H9 (cell line): ENCODE measurements around the gene COTL1. TPM values are rescaled to one million over a fixed set of nuclear protein-coding genes. Genes with fewer than 3 reads are reported as not detected.

ENCODE experiments used
- DNase-seq: peaks from one replicate; pipeline ENCODE4 v3.0.0-alpha.2; 2017
- H2AFZ ChIP-seq: one replicate; pipeline ENCODE4 v1.6.1; 2013; ENCODE audit warnings: mild to moderate bottlenecking, low read length, control low read depth, moderate library complexity
- H2AK5ac ChIP-seq: 2 replicates; pipeline ENCODE4 v1.6.1; 2013; ENCODE audit warnings: low read length, control low read depth, mixed read lengths; ENCODE audit not compliant: insufficient read length
- H2BK120ac ChIP-seq: one replicate; pipeline ENCODE4 v1.6.1; 2013; ENCODE audit warnings: low read depth, mild to moderate bottlenecking, low read length, control low read depth, inconsistent platforms; ENCODE audit not compliant: poor library complexity, severe bottlenecking
- H2BK12ac ChIP-seq: 2 replicates; pipeline ENCODE4 v1.6.1; 2013; ENCODE audit warnings: low read length, control low read depth, mixed read lengths, low read depth; ENCODE audit not compliant: insufficient read length
- H2BK15ac ChIP-seq: 2 replicates; pipeline ENCODE4 v1.6.1; 2013; ENCODE audit warnings: low read depth, low read length, control low read depth
- H2BK20ac ChIP-seq: one replicate; pipeline ENCODE4 v1.6.1; 2013; ENCODE audit warnings: low read depth, mild to moderate bottlenecking, low read length, control low read depth, inconsistent platforms; ENCODE audit not compliant: poor library complexity, severe bottlenecking
- H2BK5ac ChIP-seq: 2 replicates; pipeline ENCODE4 v1.6.1; 2013; ENCODE audit warnings: low read length, control low read depth, mixed read lengths; ENCODE audit not compliant: insufficient read length
- H3K14ac ChIP-seq: 2 replicates; pipeline ENCODE4 v1.6.1; 2013; ENCODE audit warnings: low read length, control low read depth; ENCODE audit not compliant: insufficient read depth
- H3K18ac ChIP-seq: 2 replicates; pipeline ENCODE4 v1.6.1; 2013; ENCODE audit warnings: low read depth, mild to moderate bottlenecking, mixed read lengths, low read length, control low read depth; ENCODE audit not compliant: insufficient read length
- H3K23ac ChIP-seq: 2 replicates; pipeline ENCODE4 v1.6.1; 2013; ENCODE audit warnings: low read length, control low read depth, mixed read lengths, low read depth; ENCODE audit not compliant: insufficient read length
- H3K23me2 ChIP-seq: 2 replicates; pipeline ENCODE4 v1.6.1; 2013; ENCODE audit warnings: low read depth, mild to moderate bottlenecking, mixed read lengths, low read length, control low read depth; ENCODE audit not compliant: insufficient read length, poor library complexity, severe bottlenecking
- H3K27ac ChIP-seq: 2 replicates; pipeline ENCODE4 v1.5.1; 2013; ENCODE audit warnings: low read length, control low read depth, mixed read lengths, low read depth; ENCODE audit not compliant: insufficient read length
- H3K27me3 ChIP-seq: 2 replicates; pipeline ENCODE4 v1.6.1; 2013; ENCODE audit warnings: low read length, control low read depth, inconsistent platforms; ENCODE audit not compliant: insufficient read depth
- H3K4ac ChIP-seq: 2 replicates; pipeline ENCODE4 v1.6.1; 2013; ENCODE audit warnings: low read depth, mild to moderate bottlenecking, control low read depth, inconsistent platforms, low read length, moderate library complexity
- H3K4me1 ChIP-seq: 2 replicates; pipeline ENCODE4 v1.6.1; 2013; ENCODE audit warnings: low read length, control low read depth, inconsistent platforms; ENCODE audit not compliant: insufficient read depth
- H3K4me2 ChIP-seq: 2 replicates; pipeline ENCODE4 v1.6.1; 2013; ENCODE audit warnings: low read length, control low read depth, mixed read lengths; ENCODE audit not compliant: insufficient read length, insufficient read depth
- H3K56ac ChIP-seq: 2 replicates; pipeline ENCODE4 v1.6.1; 2013; ENCODE audit warnings: low read depth, mild to moderate bottlenecking, mixed read lengths, low read length, control low read depth; ENCODE audit not compliant: insufficient read length
- H3K79me1 ChIP-seq: 2 replicates; pipeline ENCODE4 v1.6.1; 2013; ENCODE audit warnings: low read depth, mild to moderate bottlenecking, moderate library complexity, low read length, control low read depth, inconsistent platforms; ENCODE audit not compliant: insufficient read depth, poor library complexity, severe bottlenecking
- H3K79me2 ChIP-seq: 2 replicates; pipeline ENCODE4 v1.6.1; 2013; ENCODE audit warnings: low read length, control low read depth, inconsistent platforms; ENCODE audit not compliant: insufficient read depth
- H3K9ac ChIP-seq: 2 replicates; pipeline ENCODE4 v1.6.1; 2013; ENCODE audit warnings: low read length, control low read depth, mixed read lengths; ENCODE audit not compliant: insufficient read length; ENCODE audit errors: extremely low read depth
- H3K9me3 ChIP-seq: one replicate; pipeline ENCODE4 v1.6.1; 2013; ENCODE audit warnings: low read depth, low read length, inconsistent platforms; ENCODE audit not compliant: control insufficient read depth
- H3T11ph ChIP-seq: one replicate; pipeline ENCODE4 v1.6.1; 2013; ENCODE audit warnings: mild to moderate bottlenecking, low read length, control low read depth, inconsistent platforms
- H4K20me1 ChIP-seq: one replicate; pipeline ENCODE4 v1.6.1; 2013; ENCODE audit not compliant: control insufficient read depth, insufficient read length, insufficient read depth
- H4K5ac ChIP-seq: 2 replicates; pipeline ENCODE4 v1.6.1; 2013; ENCODE audit warnings: low read depth, mild to moderate bottlenecking, mixed read lengths, low read length, control low read depth; ENCODE audit not compliant: insufficient read length
- H4K8ac ChIP-seq: replicated peaks from 2 replicates; pipeline ENCODE4 v1.6.1; 2013; ENCODE audit warnings: low read length, control low read depth, mixed read lengths, low read depth; ENCODE audit not compliant: insufficient read length
- H4K91ac ChIP-seq: 2 replicates; pipeline ENCODE4 v1.6.1; 2013; ENCODE audit warnings: low read depth, mild to moderate bottlenecking, moderate library complexity, mixed read lengths, low read length, control low read depth; ENCODE audit not compliant: insufficient read length
- H3K27ac Mint-ChIP-seq, 3 experiments: 2 replicates in 2 of 3; 3 replicates in 1 of 3; pipeline ENCODE4 v1.8.0; 2020 to 2021; ENCODE audit warnings: mixed read lengths in 3 of 3, mild to moderate bottlenecking in 1 of 3, moderate library complexity in 1 of 3
- H3K27me3 Mint-ChIP-seq: 2 replicates; pipeline ENCODE4 v1.8.0; 2021; ENCODE audit warnings: low read depth, mild to moderate bottlenecking, moderate library complexity, mixed read lengths
- H3K36me3 Mint-ChIP-seq, 3 experiments: 2 replicates in 2 of 3; 3 replicates in 1 of 3; pipeline ENCODE4 v1.8.0; 2020 to 2021; ENCODE audit warnings: low read depth in 3 of 3, mixed read lengths in 3 of 3; ENCODE audit not compliant: insufficient read depth in 1 of 3
- H3K4me1 Mint-ChIP-seq, 2 experiments: 2 replicates each; pipeline ENCODE4 v1.8.0; 2020; ENCODE audit warnings: mixed read lengths in 2 of 2
- H3K4me3 Mint-ChIP-seq, 2 experiments: 2 replicates in 1 of 2; 3 replicates in 1 of 2; pipeline ENCODE4 v1.8.0; 2020 to 2021; ENCODE audit warnings: mild to moderate bottlenecking in 2 of 2, mixed read lengths in 2 of 2, moderate library complexity in 1 of 2
- H3K9me3 Mint-ChIP-seq, 2 experiments: 2 replicates in 1 of 2; 3 replicates in 1 of 2; pipeline ENCODE4 v1.8.0; 2020; ENCODE audit warnings: mild to moderate bottlenecking in 2 of 2, mixed read lengths in 2 of 2, moderate library complexity in 1 of 2
- WGBS: extraction: QIAGEN DNeasy Blood & Tissue Kit; methylation state at CpG from one replicate; pipeline ENCODE4 v1.1.7; 2013; ENCODE audit warnings: missing lambda C conversion rate, low lambda C conversion rate, mixed read lengths; ENCODE audit not compliant: insufficient read length; ENCODE audit errors: extremely low coverage; 5-methylcytosine and 5-hydroxymethylcytosine counted together
- total RNA-seq: library from RNA; stranded (reverse); gene quantifications from 2 replicates; pipeline ENCODE4 v1.2.1, GENCODE V29; 2021
- TF ChIP-seq, protein P1 (sequence below): fragments of 200-600 bp; sonication (generic); conservative IDR thresholded peaks from 3 replicates; pipeline ENCODE4 v1.8.0; 2021; ENCODE audit warnings: antibody characterized with exemption, mild to moderate bottlenecking

Gene COTL1
- total RNA-seq, 1 experiment from 2014 or later: 81.4 TPM

DNA sequence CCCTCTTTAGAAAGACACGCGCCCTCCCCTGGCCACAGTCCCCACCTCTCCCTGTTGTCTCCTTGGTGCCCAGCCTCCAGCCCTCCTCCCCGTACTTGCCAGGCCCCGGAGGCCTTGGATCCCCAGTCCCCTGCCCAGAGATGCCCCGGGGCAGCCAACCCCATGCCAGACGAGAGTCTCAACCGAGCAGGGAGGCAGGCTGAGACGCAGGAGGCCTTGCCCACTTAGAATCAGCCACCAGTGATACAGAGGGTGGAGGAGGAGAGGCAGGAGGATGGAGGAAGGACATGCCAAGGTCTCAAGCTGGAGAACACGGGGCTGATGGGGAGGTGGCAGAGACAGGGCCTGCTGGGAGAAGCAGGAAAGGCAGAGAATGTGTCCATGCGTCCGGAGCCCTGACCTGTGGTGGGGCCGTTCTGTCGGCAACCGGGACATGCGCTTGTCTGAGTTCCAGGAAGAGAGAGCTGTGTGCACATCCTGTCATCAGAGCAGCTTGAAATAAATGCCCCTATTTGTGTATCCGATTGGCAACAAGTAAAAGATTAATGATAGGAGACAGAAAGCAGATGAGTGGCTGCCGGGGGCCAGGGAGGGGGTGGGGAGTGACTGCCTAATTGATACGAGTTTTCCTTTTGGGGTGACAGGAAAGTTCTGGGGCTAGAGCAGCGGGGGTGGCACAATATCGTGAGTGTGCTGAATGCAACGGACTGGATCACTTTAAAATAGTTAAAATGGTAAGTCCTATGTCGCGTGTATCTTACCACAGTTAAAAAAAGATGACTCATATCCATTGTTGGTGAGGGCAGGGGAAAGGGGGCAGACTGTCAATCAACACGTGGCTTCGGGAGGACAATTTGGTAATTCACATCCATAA lies 68.7 kb downstream of the COTL1 start:
- Histone ChIP-seq H4K5ac (no peak overlapping the region), H3K27me3 (no peaks in the 10 kb centered on the region), H2BK12ac (no peak overlapping the region), H2BK5ac (no peak overlapping the region), H3K4ac (no peak overlapping the region), H2BK120ac (no peak overlapping the region), H4K20me1 (no peaks in the 10 kb centered on the region), H3K79me2 (no peaks in the 10 kb centered on the region), H3K9me3 (no peaks in the 10 kb centered on the region), H3T11ph (no peak overlapping the region), H4K91ac (no peak overlapping the region), H4K8ac (no peak overlapping the region), H3K27ac (no peak overlapping the region), H3K18ac (no peak overlapping the region), H3K4me1 (no peaks in the 10 kb centered on the region; the same call in 1 of the 2 replicates), H2AFZ (no peak overlapping the region), H3K56ac (no peak overlapping the region), H2BK20ac (no peak overlapping the region), H2AK5ac (no peak overlapping the region), H3K4me2 (no peak overlapping the region), H3K23me2 (no peaks in the 10 kb centered on the region), H3K9ac (no peak overlapping the region), H3K23ac (no peak overlapping the region), H3K79me1 (no peaks in the 10 kb centered on the region), H3K14ac (no peak overlapping the region), H2BK15ac (no peak overlapping the region)
- H3K27ac Mint-ChIP-seq: peak overlapping the region; percentile 28 to 45 (median 33); a peak in 3 of 7 replicates
- no peaks in the 10 kb centered on the region for H3K36me3 Mint-ChIP-seq
- DNase-seq: no peak
- no peaks in the 10 kb centered on the region for H3K9me3 Mint-ChIP-seq
- TF ChIP-seq, protein P1, sequence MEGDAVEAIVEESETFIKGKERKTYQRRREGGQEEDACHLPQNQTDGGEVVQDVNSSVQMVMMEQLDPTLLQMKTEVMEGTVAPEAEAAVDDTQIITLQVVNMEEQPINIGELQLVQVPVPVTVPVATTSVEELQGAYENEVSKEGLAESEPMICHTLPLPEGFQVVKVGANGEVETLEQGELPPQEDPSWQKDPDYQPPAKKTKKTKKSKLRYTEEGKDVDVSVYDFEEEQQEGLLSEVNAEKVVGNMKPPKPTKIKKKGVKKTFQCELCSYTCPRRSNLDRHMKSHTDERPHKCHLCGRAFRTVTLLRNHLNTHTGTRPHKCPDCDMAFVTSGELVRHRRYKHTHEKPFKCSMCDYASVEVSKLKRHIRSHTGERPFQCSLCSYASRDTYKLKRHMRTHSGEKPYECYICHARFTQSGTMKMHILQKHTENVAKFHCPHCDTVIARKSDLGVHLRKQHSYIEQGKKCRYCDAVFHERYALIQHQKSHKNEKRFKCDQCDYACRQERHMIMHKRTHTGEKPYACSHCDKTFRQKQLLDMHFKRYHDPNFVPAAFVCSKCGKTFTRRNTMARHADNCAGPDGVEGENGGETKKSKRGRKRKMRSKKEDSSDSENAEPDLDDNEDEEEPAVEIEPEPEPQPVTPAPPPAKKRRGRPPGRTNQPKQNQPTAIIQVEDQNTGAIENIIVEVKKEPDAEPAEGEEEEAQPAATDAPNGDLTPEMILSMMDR: no peak
- peaks cover 19 to 41% of the 10 kb centered on the region in 2 experiments for H3K4me1 Mint-ChIP-seq
- WGBS: no CpG with 5 or more reads among the region's 25 CpGs
- no peaks in the 10 kb centered on the region; the same call in 1 of the 2 replicates for H3K27me3 Mint-ChIP-seq
- no peak overlapping the region; a peak in 1 of 5 replicates for H3K4me3 Mint-ChIP-seq
